Astrocyte (in vitro differentiated cells and primary cell): ENCODE measurements around the gene ALDH2.

ENCODE experiments used
- CTCF ChIP-seq: IDR thresholded peaks from 2 replicates; pipeline ENCODE4 v1.5.1; 2011; ENCODE audit warnings: low read depth, mild to moderate bottlenecking, inconsistent platforms, low read length, moderate library complexity; ENCODE audit not compliant: insufficient read depth
- EZH2 ChIP-seq: IDR thresholded peaks from 2 replicates; pipeline ENCODE4 v1.6.1; 2012; ENCODE audit warnings: mild to moderate bottlenecking, low read length, inconsistent platforms; ENCODE audit not compliant: insufficient read depth

- TF ChIP-seq CTCF (no peak), EZH2 (no peak)
Observed at GRCh38 chr12:111785651-111786050, 18.9 kb downstream of the ALDH2 start.
